Spleen (tissue), 13 donors: Measurements from ENCODE around the gene PPM1A. TPM values are rescaled to one million over a fixed set of nuclear protein-coding genes. Genes with fewer than 3 reads are reported as not detected.

Experiments used
- DNase-seq: peaks from one replicate; pipeline ENCODE4 v3.0.0-alpha.2; 2020
- H3K27ac ChIP-seq, 8 donors: fragments of 200-600 bp; sonication (generic) in 7 of 8; 1 replicate in 4 of 8; 2 replicates in 4 of 8; pipeline versions ENCODE4 v1.5.0 to v1.8.0; 2016 to 2021; ENCODE audit warnings: inconsistent platforms in 4 of 8, mild to moderate bottlenecking in 4 of 8, moderate library complexity in 1 of 8
- H3K27me3 ChIP-seq, 7 donors: fragments of 200-600 bp; sonication (generic) in 6 of 7; replicated peaks in 1 of 7; 1 replicate in 4 of 7; 2 replicates in 3 of 7; pipeline versions ENCODE4 v1.5.0 to v1.8.0; 2016 to 2021; ENCODE audit warnings: inconsistent platforms in 3 of 7, mild to moderate bottlenecking in 1 of 7
- H3K36me3 ChIP-seq, 6 donors: fragments of 200-600 bp; sonication (generic) in 5 of 6; 1 replicate in 4 of 6; 2 replicates in 2 of 6; pipeline versions ENCODE4 v1.5.0 to v1.8.0; 2016 to 2021; ENCODE audit warnings: inconsistent platforms in 2 of 6
- H3K4me1 ChIP-seq, 6 donors: fragments of 200-600 bp; sonication (generic) in 5 of 6; 1 replicate in 3 of 6; 2 replicates in 3 of 6; pipeline versions ENCODE4 v1.5.0 to v1.8.0; 2016 to 2021; ENCODE audit warnings: inconsistent platforms in 3 of 6
- H3K4me3 ChIP-seq, 8 donors: fragments of 200-600 bp; sonication (generic) in 7 of 8; 1 replicate in 4 of 8; 2 replicates in 4 of 8; pipeline versions ENCODE4 v1.5.0 to v1.8.0; 2016 to 2021; ENCODE audit warnings: inconsistent platforms in 4 of 8, mild to moderate bottlenecking in 4 of 8, moderate library complexity in 2 of 8
- H3K9me3 ChIP-seq, 8 donors: fragments of 200-600 bp; sonication (generic) in 7 of 8; 1 replicate in 4 of 8; 2 replicates in 4 of 8; pipeline versions ENCODE4 v1.5.0 to v1.8.0; 2016 to 2021; ENCODE audit warnings: inconsistent platforms in 4 of 8
- CTCF ChIP-seq, 11 experiments: fragments of 200-600 bp in 7 of 11; fragments of 450-650 bp in 4 of 11; sonication (generic) in 4 of 11; IDR thresholded peaks in 8 of 11; conservative IDR thresholded peaks in 3 of 11; 1 replicate in 7 of 11; 2 replicates in 4 of 11; pipeline versions ENCODE4 v1.4.0 to v1.8.0; 2016 to 2021; ENCODE audit warnings: antibody characterized with exemption in 11 of 11, inconsistent platforms in 4 of 11, mild to moderate bottlenecking in 1 of 11
- POLR2A ChIP-seq, 3 donors: fragments of 450-650 bp; IDR thresholded peaks; one replicate each; pipeline ENCODE4 v1.5.1; 2017; ENCODE audit warnings: antibody characterized with exemption in 3 of 3, mild to moderate bottlenecking in 1 of 3
- POLR2AphosphoS5 ChIP-seq, 3 donors: sonication (generic); formaldehyde crosslinking; IDR thresholded peaks; one replicate each; pipeline ENCODE4 v1.5.1; 2017; ENCODE audit warnings: antibody characterized with exemption in 3 of 3
- WGBS, 5 donors: extraction: QIAGEN DNeasy Blood & Tissue Kit in 3 of 5; methylation state at CpG; one replicate each; pipeline versions ENCODE4 v1.1.5 to v1.1.7; 2013 to 2018; 5-methylcytosine and 5-hydroxymethylcytosine counted together
- intact Hi-C: fragments of 100-400 bp; cut with DNase I; formaldehyde crosslinking; loops from one replicate; pipeline ENCODE4 v1.15.0; 2023; ENCODE audit warnings: low total_unique reads
- long read RNA-seq, 2 donors: transcript quantifications; one replicate each; lab custom pipeline, GENCODE V29; 2026
- polyA plus RNA-seq, 3 donors: library from polyadenylated mRNA; stranded (reverse); fragments of 200-250 nt; gene quantifications; one replicate each; pipeline ENCODE4 v1.2.1, GENCODE V29; 2013
- total RNA-seq, 7 donors: library from RNA; depleted of rRNA in 3 of 7; stranded (reverse); fragments of >200 nt in 3 of 7; fragmentation: NEBNext Ultra II Directional in 4 of 7; extraction: Animal tissue kit (Norgen Biotek cat#: 25700) in 4 of 7; gene quantifications; one replicate each; pipeline versions ENCODE4 v1.1.0 to v1.2.1, GENCODE V29; 2016 to 2021
- donor health status: healthy with polysubstance abuse.
- donor health status: DM: no; HTN: no; CAD: no; lungs with moderate emphysema.
- donor health status: DM: no; HTN: no; CAD: no.
- donor health status: Bipolar disorder and iron deficiency.
- donor health status: healthy.
- donor health status: DM: no; HTN: no; CAD: no.
- donor health status: DM: yes; HTN: yes; CAD: no.

PPM1A gene
- total RNA-seq (10 to 100 TPM; 34.7 to 63.0 (median 53.0) TPM), polyA plus RNA-seq (10 to 100 TPM; 15.5 to 21.4 (median 18.6) TPM)
- long read RNA-seq, donor 1, full-length matches to known transcripts = 5 of 5 reads
- long read RNA-seq, donor 1, partial matches to known transcripts = 0 of 5 reads
- long read RNA-seq, donor 1, other reads (novel, unspliced or antisense) = 0 of 5 reads
- long read RNA-seq, donor 2, full-length matches to known transcripts = 4 of 4 reads
- long read RNA-seq, donor 2, partial matches to known transcripts = 0 of 4 reads
- long read RNA-seq, donor 2, other reads (novel, unspliced or antisense) = 0 of 4 reads

- Histone ChIP-seq H3K27me3 (no peaks in the 10 kb centered on the region), H3K27ac (peak within 1 kb of the TSS; percentile 100), H3K36me3 (no peaks in the 10 kb centered on the region), H3K4me1 (peaks cover 15 to 64% (median 41%) of the 10 kb centered on the region in 6 donors), H3K4me3 (peak within 1 kb of the TSS; percentile 61 to 85 (median 73)), H3K9me3 (no peaks in the 10 kb centered on the region)
- peak; percentile 99 for DNase-seq
- 0 to 1% (median 0%) methylated on average over 27 to 74 of the region's 74 CpGs for WGBS, 5 donors
- intact Hi-C loops = loop anchor here (5.0 kb wide), 1 partner anchor 152 kb away; no protein-coding TSS in a partner anchor
- TF ChIP-seq POLR2A (IDR thresholded peaks at IDR 0.05) = peak; percentile 55 to 91 (median 84)
- peak in 1 of 11 experiments; percentile 24 for TF ChIP-seq CTCF (IDR thresholded peaks at IDR 0.05 in 8 of 11, conservative IDR thresholded peaks at IDR 0.05 in 3 of 11)
- peak; percentile 97 to 98 (median 98) for TF ChIP-seq POLR2AphosphoS5 (IDR thresholded peaks at IDR 0.05)
Measured at GRCh38 chr14:60248697-60249318, at the start of gene PPM1A. PPM1A (plus strand) TSS chr14:60249221; CDS start chr14:60282704, 33,483 bp downstream.

GRCh38 chr14:60199321-60199720, 49.7 kb upstream of the PPM1A start:
- DNase-seq = no peak
- Histone ChIP-seq H3K27ac (no peak overlapping the region), H3K4me1 (peaks cover 0 to 11% (median 4%) of the 10 kb centered on the region in 6 donors), H3K36me3 (no peaks in the 10 kb centered on the region), H3K9me3 (peaks cover 0 to 28% (median 14%) of the 10 kb centered on the region in 8 donors), H3K4me3 (no peak overlapping the region), H3K27me3 (no peaks in the 10 kb centered on the region)
- TF ChIP-seq CTCF (IDR thresholded peaks at IDR 0.05 in 8 of 11, conservative IDR thresholded peaks at IDR 0.05 in 3 of 11) = no peak
- TF ChIP-seq POLR2A (IDR thresholded peaks at IDR 0.05) = no peak
- intact Hi-C loops = no loop called here

- DNase-seq = no peak
- TF ChIP-seq CTCF (IDR thresholded peaks at IDR 0.05 in 8 of 11, conservative IDR thresholded peaks at IDR 0.05 in 3 of 11) (no peak), POLR2A (IDR thresholded peaks at IDR 0.05) (no peak), POLR2AphosphoS5 (IDR thresholded peaks at IDR 0.05) (no peak)
- Histone ChIP-seq H3K27ac (peak overlapping the region in 2 of 8 donors; percentile 1 to 35), H3K9me3 (peaks cover 0 to 20% (median 9%) of the 10 kb centered on the region in 8 donors), H3K4me1 (peaks cover 0 to 17% (median 8%) of the 10 kb centered on the region in 6 donors), H3K36me3 (no peaks in the 10 kb centered on the region), H3K27me3 (no peaks in the 10 kb centered on the region), H3K4me3 (peak overlapping the region in 2 of 8 donors; percentile 12 to 37)
- intact Hi-C loops = no loop called here
- 28 to 49% (median 37%) methylated on average over 8 of the region's 8 CpGs for WGBS, 5 donors
Measured at GRCh38 chr14:60204104-60204842, 44.7 kb upstream of the PPM1A start.
